Heart left ventricle (tissue), 16 donors: ENCODE data around the gene NUTM2D. TPM values are rescaled to one million over a fixed set of nuclear protein-coding genes. Genes with fewer than 3 reads are reported as not detected.
"Not testable (repeated sequence)": the region's sequence is repeated elsewhere in the genome, so short reads cannot be mapped to it uniquely, and the experiment has no call there.

Experiments
- ATAC-seq, 4 donors: fragments of 200-7000 bp; cut with Tn5 transposase; one replicate each; pipeline ENCODE4 v1.9.1; 2020 to 2022; ENCODE audit warnings: moderate library complexity in 4 of 4, mild to moderate bottlenecking in 3 of 4, moderate number of reproducible peaks in 1 of 4
- DNase-seq, 5 donors: peaks; one replicate each; pipeline ENCODE4 v3.0.0-alpha.2; 2020
- H3K27ac ChIP-seq, 12 donors: fragments of 200-600 bp; sonication (generic) in 4 of 12; one replicate each; pipeline versions ENCODE4 v1.5.0 to v1.8.0; 2016 to 2022; ENCODE audit warnings: mild to moderate bottlenecking in 2 of 12
- H3K27me3 ChIP-seq, 9 donors: fragments of 200-600 bp; sonication (generic) in 2 of 9; one replicate each; pipeline versions ENCODE4 v1.5.1 to v1.8.0; 2016 to 2022; ENCODE audit warnings: mild to moderate bottlenecking in 3 of 9
- H3K36me3 ChIP-seq, 9 donors: fragments of 200-600 bp; sonication (generic) in 2 of 9; one replicate each; pipeline versions ENCODE4 v1.5.0 to v1.8.0; 2018 to 2022; ENCODE audit warnings: mild to moderate bottlenecking in 2 of 9
- H3K4me1 ChIP-seq, 12 donors: fragments of 200-600 bp; sonication (generic) in 4 of 12; one replicate each; pipeline versions ENCODE4 v1.5.0 to v1.8.0; 2016 to 2022; ENCODE audit warnings: mild to moderate bottlenecking in 3 of 12
- H3K4me3 ChIP-seq, 12 donors: fragments of 200-600 bp; sonication (generic) in 4 of 12; one replicate each; pipeline versions ENCODE4 v1.5.0 to v1.8.0; 2017 to 2022; ENCODE audit warnings: mild to moderate bottlenecking in 9 of 12, moderate library complexity in 4 of 12
- H3K9me3 ChIP-seq, 12 donors: fragments of 200-600 bp; sonication (generic) in 4 of 12; one replicate each; pipeline versions ENCODE4 v1.5.0 to v1.8.0; 2016 to 2022; ENCODE audit warnings: mild to moderate bottlenecking in 1 of 12
- WGBS, 4 donors: extraction: QIAGEN DNeasy Blood & Tissue Kit in 2 of 4; methylation state at CpG; one replicate each; pipeline versions ENCODE4 v1.1.5 to v1.1.7; 2013 to 2018; 5-methylcytosine and 5-hydroxymethylcytosine counted together
- intact Hi-C, 10 donors: fragments of 100-400 bp; cut with DNase I; formaldehyde crosslinking; loops; one replicate each; pipeline versions ENCODE4 v1.11.1 to v1.14.2; 2022
- polyA plus RNA-seq, 2 donors: library from polyadenylated mRNA; stranded (reverse); fragments of 200-250 nt; gene quantifications; one replicate each; pipeline ENCODE4 v1.2.3, GENCODE V29; 2013
- total RNA-seq, 9 donors: library from RNA; depleted of rRNA in 2 of 9; stranded (reverse); fragments of >200 nt in 2 of 9; fragmentation: NEBNext Ultra II Directional in 3 of 9; extraction: Animal tissue kit (Norgen Biotek cat#: 25700) in 3 of 9; gene quantifications; one replicate each; pipeline versions ENCODE4 v1.1.0 to v1.2.4, GENCODE V29; 2016 to 2023
- donor health status: ischemic (EF 13 %, LVEDD 7.1; RV severe dilation, severe dysfunction).
- donor health status: healthy with polysubstance abuse.
- donor health status: DM: no; HTN: yes; CAD: no.
- donor health status: DM: no; HTN: no; CAD: no.
- donor health status: ischemic (EF 25% LVEDD 6.9; RV normal size, moderate dysfunction).
- donor health status: ischemic (EF 25% LVEDD 5.7; RV mildly dilated, moderate dysfunction).
- donor health status: healthy.
- donor health status: DM: yes; HTN: yes; CAD: no.
- donor health status: ischemic (EF 35%, LVEDD 5.7; RV mildly dilated, moderate dysfunction).
- donor health status: nonischemic (EF 11% LVEDD 7.7; RV severe dilation, severe dysfunction).
- donor health status: DM: yes; HTN: yes; CAD: no.
- donor health status: PGD.
- donor health status: ischemic (EF 29% LVEDD 5.4; RV normal size, mild dysfunction).
- donor health status: nonischemic (EF 23%, LVEDD 6.1; RV moderate dilation, normal function).

Gene NUTM2D
- total and polyA plus RNA-seq, 11 donors: 1.6 to 11.3 (median 5.2) TPM

GRCh38 chr10:87369514-87370112 is 12.1 kb downstream of the NUTM2D start:
- H3K36me3 ChIP-seq, H3K9me3 ChIP-seq, H3K27ac ChIP-seq, H3K4me1 ChIP-seq, H3K4me3 ChIP-seq, DNase-seq, H3K27me3 ChIP-seq, intact Hi-C loops: not testable (repeated sequence)
- ATAC-seq: peak; percentile 74 to 90 (median 82)
- WGBS, 4 donors: 40 to 62% (median 50%) methylated on average over 1 to 7 of the region's 9 CpGs

GRCh38 chr10:87374091-87374490 is 16.5 kb downstream of the NUTM2D start:
- DNase-seq, H3K27me3 ChIP-seq, H3K9me3 ChIP-seq, H3K4me1 ChIP-seq, H3K36me3 ChIP-seq, H3K27ac ChIP-seq, ATAC-seq, H3K4me3 ChIP-seq, intact Hi-C loops: not testable (repeated sequence)
- WGBS, 4 donors: 70 to 95% (median 82%) methylated on average over 1 of the region's 1 CpG

GRCh38 chr10:87379115-87379514 is 21.6 kb downstream of the NUTM2D start:
- H3K27me3 ChIP-seq, H3K36me3 ChIP-seq, DNase-seq, H3K27ac ChIP-seq, H3K4me1 ChIP-seq, H3K4me3 ChIP-seq, intact Hi-C loops, H3K9me3 ChIP-seq, ATAC-seq: not testable (repeated sequence)
- WGBS, 4 donors: 71 to 82% (median 77%) methylated on average over 2 to 3 of the region's 4 CpGs

GRCh38 chr10:87383149-87383857 is 25.8 kb downstream of the NUTM2D start:
- ATAC-seq, H3K36me3 ChIP-seq, H3K27me3 ChIP-seq, H3K9me3 ChIP-seq, H3K27ac ChIP-seq, H3K4me1 ChIP-seq, H3K4me3 ChIP-seq, intact Hi-C loops, DNase-seq: not testable (repeated sequence)
- WGBS, 4 donors: 74 to 92% (median 82%) methylated on average over 8 of the region's 10 CpGs

GRCh38 chr10:87384283-87384682 is 26.7 kb downstream of the NUTM2D start:
- ATAC-seq, H3K27me3 ChIP-seq, intact Hi-C loops, H3K27ac ChIP-seq, H3K4me3 ChIP-seq, H3K36me3 ChIP-seq, H3K4me1 ChIP-seq, DNase-seq, H3K9me3 ChIP-seq: not testable (repeated sequence)
- WGBS, 4 donors: 72 to 94% (median 90%) methylated on average over 3 to 5 of the region's 5 CpGs

- H3K27ac ChIP-seq, H3K36me3 ChIP-seq, H3K4me1 ChIP-seq, H3K9me3 ChIP-seq, DNase-seq, H3K4me3 ChIP-seq, intact Hi-C loops, H3K27me3 ChIP-seq: not testable (repeated sequence)
- 25 to 54% (median 41%) methylated on average over 4 to 5 of the region's 5 CpGs for WGBS, 4 donors
- peak; percentile 69 to 89 (median 80) for ATAC-seq
These were observed 28.3 kb downstream of the NUTM2D start for GRCh38 chr10:87385762-87386360.

- H3K27ac ChIP-seq, intact Hi-C loops, H3K4me1 ChIP-seq, H3K9me3 ChIP-seq, DNase-seq, H3K36me3 ChIP-seq, H3K27me3 ChIP-seq, ATAC-seq: not testable (repeated sequence)
- peak overlapping the region in 2 of 12 donors; percentile 19 to 42 for H3K4me3 ChIP-seq
- WGBS, 4 donors: 34 to 72% (median 41%) methylated on average over 2 to 13 of the region's 14 CpGs
These were observed 33.8 kb downstream of the NUTM2D start for GRCh38 chr10:87391360-87391759.

GRCh38 chr10:87396206-87396605 is 38.7 kb downstream of the NUTM2D start:
- intact Hi-C loops, H3K9me3 ChIP-seq, H3K36me3 ChIP-seq, H3K4me3 ChIP-seq, H3K27me3 ChIP-seq, DNase-seq, H3K4me1 ChIP-seq, ATAC-seq, H3K27ac ChIP-seq: not testable (repeated sequence)
- 70 to 86% (median 85%) methylated on average over 2 of the region's 2 CpGs for WGBS, 4 donors

GRCh38 chr10:87398436-87398835 is 40.9 kb downstream of the NUTM2D start:
- H3K27ac ChIP-seq, H3K27me3 ChIP-seq, H3K4me3 ChIP-seq, H3K4me1 ChIP-seq, DNase-seq, H3K36me3 ChIP-seq, intact Hi-C loops, H3K9me3 ChIP-seq, ATAC-seq: not testable (repeated sequence)
- WGBS, 4 donors: 72 to 86% (median 78%) methylated on average over 1 to 2 of the region's 2 CpGs

- peaks cover 0 to 28% (median 5%) of the 10 kb centered on the region in 9 donors for H3K27me3 ChIP-seq
These were observed 50.2 kb downstream of the NUTM2D start for GRCh38 chr10:87407516-87408467.

More at GRCh38 chr10:87407516-87408467, 50.2 kb downstream of the NUTM2D start:
- 33 to 55% (median 46%) methylated on average over 33 to 36 of the region's 36 CpGs for WGBS, 4 donors
- H3K4me1 ChIP-seq, H3K9me3 ChIP-seq, ATAC-seq, DNase-seq, intact Hi-C loops, H3K36me3 ChIP-seq, H3K27ac ChIP-seq: not testable (repeated sequence)
- H3K4me3 ChIP-seq: peak overlapping the region in 3 of 12 donors; percentile 1 to 28 (median 23)
